Right ventricle myocardium superior (tissue), 1 donor: ENCODE results near the gene VHLL. TPM values are rescaled to one million over a fixed set of nuclear protein-coding genes. Genes with fewer than 3 reads are reported as not detected.

Experiments used
- ATAC-seq: fragments of 200-7000 bp; cut with Tn5 transposase; one replicate; pipeline ENCODE4 v1.9.1; 2020; ENCODE audit warnings: mild to moderate bottlenecking; ENCODE audit not compliant: poor library complexity
- DNase-seq: peaks from one replicate; pipeline ENCODE4 v3.0.0-alpha.2; 2020
- intact Hi-C: fragments of 100-400 bp; cut with DNase I; formaldehyde crosslinking; loops from one replicate; pipeline ENCODE4 v1.11.2; 2022
- total RNA-seq: library from RNA; stranded (reverse); fragmentation: NEBNext Ultra II Directional; extraction: Animal tissue kit (Norgen Biotek cat#: 25700); gene quantifications from one replicate; pipeline ENCODE4 v1.2.1, GENCODE V29; 2021
- donor health status: DM: no; HTN: yes; CAD: no; lungs with severe emphysema.

Gene VHLL
- total RNA-seq, 1 donor from 2014 or later = not detected

DNA sequence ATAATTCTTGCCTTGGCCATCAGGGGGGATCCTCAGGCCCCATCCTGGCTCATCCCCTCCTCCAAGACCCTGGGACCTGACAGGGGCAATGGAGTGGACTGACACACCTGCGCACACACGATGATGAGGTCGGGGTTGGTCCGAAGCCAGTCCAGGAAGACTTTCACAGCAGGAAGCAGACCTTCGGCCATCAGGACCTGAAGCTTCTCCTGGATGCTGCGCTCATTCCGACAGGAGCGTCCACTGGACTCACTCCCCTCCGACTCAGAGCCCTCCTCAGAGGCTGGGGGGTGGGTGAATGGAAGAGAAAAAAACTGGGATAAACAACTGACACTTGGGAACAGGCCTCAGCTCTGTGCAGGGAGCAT lies 35.8 kb downstream of the VHLL start:
- intact Hi-C loops = no loop called here
- peak; percentile 14 for DNase-seq
- ATAC-seq = no peak

DNA sequence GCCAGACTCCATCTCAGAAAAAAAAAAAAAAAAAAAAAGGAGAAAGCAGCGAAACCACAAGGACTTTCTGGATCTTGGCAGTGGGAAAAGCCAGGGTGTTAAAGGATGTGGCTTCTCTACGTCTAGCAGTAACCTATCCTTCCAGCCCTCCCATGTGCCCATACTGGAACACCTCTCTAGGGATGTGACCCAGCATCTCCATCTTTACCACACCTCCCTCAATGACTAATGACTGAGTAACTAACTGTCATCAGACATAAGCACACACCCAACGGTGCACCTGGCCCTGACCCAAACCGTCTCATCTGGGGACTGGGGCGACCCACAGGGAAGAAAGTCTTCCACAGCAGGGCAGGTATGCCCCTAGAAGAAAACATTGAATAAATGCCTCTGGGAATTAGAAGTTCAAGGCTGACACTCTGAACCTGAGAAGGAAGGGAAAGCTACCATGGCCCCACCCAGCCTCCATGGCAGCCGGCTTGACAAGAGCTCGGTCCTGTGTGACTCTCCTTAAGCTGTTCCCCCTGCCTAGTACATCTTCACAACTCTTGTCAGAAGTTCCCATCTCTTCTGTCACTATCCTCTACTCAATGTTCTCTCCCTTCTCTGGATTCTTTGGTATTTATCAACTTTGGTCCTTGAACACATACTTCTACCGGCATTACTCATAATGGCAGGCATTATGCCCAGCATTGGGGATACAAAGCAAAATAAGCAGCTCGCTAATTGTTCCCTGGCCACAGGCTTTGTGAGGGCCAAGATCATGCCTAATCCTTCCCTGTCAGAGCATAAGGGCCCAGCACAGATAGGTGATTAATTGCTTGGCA lies 36.4 kb downstream of the VHLL start:
- DNase-seq (no peak), ATAC-seq (peak; percentile 34)
- intact Hi-C loops = no loop called here

DNA sequence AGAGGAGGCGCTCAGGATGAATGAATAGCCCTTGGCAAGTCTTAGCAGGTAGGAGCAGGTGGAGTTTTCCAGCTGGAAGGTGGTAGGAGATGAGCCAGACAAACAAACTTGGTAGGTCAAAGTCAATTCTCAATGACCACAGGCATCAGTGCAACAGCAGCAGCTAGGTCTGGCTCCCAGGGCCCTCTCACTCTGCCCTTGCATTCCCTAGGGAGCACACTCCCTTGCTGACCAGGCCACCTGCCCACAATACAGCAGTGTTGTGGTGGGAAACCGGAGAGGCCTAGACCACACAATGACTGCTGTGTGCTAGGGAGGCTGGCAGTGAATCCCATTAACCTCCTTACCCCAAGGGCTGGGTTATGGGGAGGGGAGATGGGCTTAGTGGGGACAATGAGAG lies 38.2 kb downstream of the VHLL start:
- ATAC-seq (no peak), DNase-seq (no peak)
- intact Hi-C loops = no loop called here

DNA sequence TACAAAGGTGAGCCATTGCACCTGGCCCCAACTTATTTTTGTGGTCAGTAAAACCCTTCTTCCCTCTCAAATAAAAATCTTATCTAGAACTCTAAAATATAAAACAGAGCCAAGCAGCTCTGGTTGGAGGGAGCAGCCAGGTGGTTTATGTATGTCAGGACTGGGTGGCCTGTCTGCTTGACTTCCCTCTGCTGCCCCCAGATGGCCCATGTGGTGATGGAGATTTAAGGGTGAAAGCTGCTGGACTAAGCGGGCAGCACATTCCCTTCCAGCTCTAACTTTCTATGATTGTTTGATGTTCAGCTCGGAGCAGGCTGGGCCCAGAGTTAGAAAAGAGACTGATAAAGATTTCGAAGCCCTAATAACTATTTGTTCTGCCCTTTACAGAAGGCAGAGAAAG lies 39.3 kb downstream of the VHLL start:
- no peak for DNase-seq
- intact Hi-C loops = no loop called here
- ATAC-seq = no peak

DNA sequence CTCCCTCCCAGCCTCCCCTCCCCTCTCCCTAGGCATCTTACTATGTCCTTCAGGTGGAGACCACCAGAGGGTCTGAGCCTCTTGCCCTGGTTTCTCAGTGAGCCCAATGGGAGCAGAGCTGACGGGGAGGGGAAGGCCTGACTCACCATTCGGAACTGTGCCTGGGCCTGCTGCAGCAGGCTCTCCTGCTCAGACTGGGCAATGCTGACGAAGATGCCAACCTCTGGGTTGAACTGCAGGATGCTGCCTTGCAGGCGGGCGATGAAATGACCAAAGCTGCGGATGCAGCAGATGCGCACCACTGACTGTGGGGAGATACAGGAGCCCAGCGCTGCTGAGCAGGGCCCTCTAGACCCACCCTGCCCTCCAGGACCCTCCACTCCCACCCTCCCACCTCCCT lies 40.2 kb downstream of the VHLL start:
- intact Hi-C loops = no loop called here
- DNase-seq (no peak), ATAC-seq (no peak)

DNA sequence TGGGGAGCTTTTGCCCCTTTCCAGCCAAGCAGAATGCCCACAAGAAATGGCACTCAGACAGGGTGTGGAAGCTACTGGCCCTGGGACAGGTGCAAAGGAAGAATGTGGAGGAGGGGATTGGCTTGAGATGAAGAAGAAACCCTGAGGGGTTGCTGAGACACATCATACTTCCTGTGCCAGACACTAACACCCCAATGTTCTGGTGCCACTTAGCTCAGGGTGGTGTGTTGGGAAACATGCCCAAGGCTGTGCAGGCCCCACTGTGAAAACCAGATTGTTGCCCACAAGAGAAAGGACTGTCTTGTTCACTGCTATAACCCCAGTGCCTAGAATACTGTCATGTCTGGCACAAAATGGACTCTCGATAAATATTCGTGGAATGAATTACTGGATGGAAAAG lies 41.4 kb downstream of the VHLL start:
- ATAC-seq = no peak
- intact Hi-C loops = no loop called here
- no peak for DNase-seq

DNA sequence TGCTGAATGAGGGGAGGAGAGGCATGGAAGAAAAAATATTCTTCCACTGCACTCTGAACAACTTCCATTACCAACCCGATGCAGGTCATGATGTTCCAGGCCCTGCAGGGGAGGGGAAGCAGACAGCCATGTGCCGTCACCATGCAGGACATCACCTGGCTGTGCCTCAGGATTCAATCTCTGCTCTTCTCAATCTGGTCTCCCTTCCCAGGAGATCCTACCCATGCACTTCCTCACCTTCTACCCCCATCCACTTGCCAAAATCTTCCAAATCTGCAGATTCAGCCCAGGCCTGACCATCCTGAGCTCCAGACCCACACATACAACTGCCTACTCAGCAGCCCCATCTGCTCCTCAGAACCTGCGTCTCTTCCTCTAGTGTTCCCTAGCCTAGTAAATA lies 45.5 kb downstream of the VHLL start:
- ATAC-seq (no peak), DNase-seq (no peak)
- intact Hi-C loops = no loop called here

- intact Hi-C loops = no loop called here
- DNase-seq (no peak), ATAC-seq (no peak)
Observed at GRCh38 chr1:156251527-156251926, 47.6 kb downstream of the VHLL start.

DNA sequence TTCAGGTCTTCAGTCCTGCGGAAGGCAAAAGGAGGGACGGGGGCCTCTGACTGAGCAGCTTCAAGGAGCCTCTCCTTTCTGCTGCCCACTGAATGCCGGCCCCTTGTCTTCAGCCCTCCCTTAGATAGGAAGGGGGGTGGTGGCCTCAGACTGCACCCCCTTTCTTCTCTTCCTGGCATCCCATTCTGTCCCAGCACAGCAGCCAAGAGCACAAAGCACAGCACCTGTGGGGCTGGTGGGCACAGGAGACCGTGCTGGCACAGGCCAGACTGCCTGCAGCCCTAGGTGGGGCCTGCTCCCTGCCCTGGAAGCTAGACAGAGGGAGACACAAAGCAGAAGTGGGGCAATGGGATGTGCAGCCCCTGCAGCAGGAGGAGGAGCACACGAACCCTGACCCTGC lies 49.5 kb downstream of the VHLL start:
- intact Hi-C loops = no loop called here
- DNase-seq = no peak
- ATAC-seq = no peak

Other genes starting within 250 kb of the VHLL start
- gene UBQLN4, start 245.5 kb downstream of the VHLL start, total RNA-seq = 30.4 TPM
- gene LAMTOR2, start 244.5 kb downstream of the VHLL start, total RNA-seq = 64.4 TPM
- not detected for gene RAB25, start 238.1 kb downstream of the VHLL start, total RNA-seq
- gene MEX3A, start 216.8 kb downstream of the VHLL start, total RNA-seq = 0.16 TPM
- gene LMNA, start 184.6 kb downstream of the VHLL start, total RNA-seq = 270 TPM
- 1.4 TPM for gene SEMA4A, start 145.7 kb downstream of the VHLL start, total RNA-seq
- gene SLC25A44, start 105.2 kb downstream of the VHLL start, total RNA-seq = 15.8 TPM
- gene PMF1, start 86.3 kb downstream of the VHLL start, total RNA-seq = 64.8 TPM
- gene BGLAP, start 57.1 kb downstream of the VHLL start, total RNA-seq = 0.83 TPM
- 0.51 TPM for gene PAQR6, start 51.3 kb downstream of the VHLL start, total RNA-seq
- 82.4 TPM for gene SMG5, start 16.5 kb downstream of the VHLL start, total RNA-seq
- gene TMEM79, start 15.0 kb downstream of the VHLL start, total RNA-seq = 1.3 TPM
- 14.1 TPM for gene GLMP, start 3.6 kb downstream of the VHLL start, total RNA-seq
- 128 TPM for gene CCT3, start 39.0 kb upstream of the VHLL start, total RNA-seq
- gene TSACC, start 39.2 kb upstream of the VHLL start, total RNA-seq = not detected
- gene RHBG, start 69.9 kb upstream of the VHLL start, total RNA-seq = not detected
- gene MEF2D, start 201.5 kb upstream of the VHLL start, total RNA-seq = 96.6 TPM